Measurements from ENCODE around the gene MR1.
A peak's percentile ranks its signal among the peaks of the same experiment; 100 is the strongest.

MR1 gene

DNA sequence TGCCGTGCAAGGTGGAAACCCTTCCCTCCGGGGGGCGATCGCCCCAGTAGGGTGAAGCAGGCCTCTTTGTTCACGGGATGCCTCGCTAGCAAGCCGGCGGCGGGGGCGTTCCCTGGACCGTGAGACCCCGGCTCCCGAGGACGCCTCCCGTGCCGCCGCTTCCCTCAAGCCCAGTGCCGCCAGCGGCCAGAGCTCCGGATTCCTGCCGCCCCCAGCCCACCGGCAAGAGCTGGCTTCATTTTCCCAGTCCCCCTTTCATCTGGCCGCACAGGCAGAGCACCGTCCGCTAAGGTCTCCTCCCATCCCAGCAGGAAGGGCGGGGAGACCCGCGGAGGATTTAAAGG, 71.0 kb downstream of the MR1 start (continued):
- TF ChIP-seq, protein P1, sequence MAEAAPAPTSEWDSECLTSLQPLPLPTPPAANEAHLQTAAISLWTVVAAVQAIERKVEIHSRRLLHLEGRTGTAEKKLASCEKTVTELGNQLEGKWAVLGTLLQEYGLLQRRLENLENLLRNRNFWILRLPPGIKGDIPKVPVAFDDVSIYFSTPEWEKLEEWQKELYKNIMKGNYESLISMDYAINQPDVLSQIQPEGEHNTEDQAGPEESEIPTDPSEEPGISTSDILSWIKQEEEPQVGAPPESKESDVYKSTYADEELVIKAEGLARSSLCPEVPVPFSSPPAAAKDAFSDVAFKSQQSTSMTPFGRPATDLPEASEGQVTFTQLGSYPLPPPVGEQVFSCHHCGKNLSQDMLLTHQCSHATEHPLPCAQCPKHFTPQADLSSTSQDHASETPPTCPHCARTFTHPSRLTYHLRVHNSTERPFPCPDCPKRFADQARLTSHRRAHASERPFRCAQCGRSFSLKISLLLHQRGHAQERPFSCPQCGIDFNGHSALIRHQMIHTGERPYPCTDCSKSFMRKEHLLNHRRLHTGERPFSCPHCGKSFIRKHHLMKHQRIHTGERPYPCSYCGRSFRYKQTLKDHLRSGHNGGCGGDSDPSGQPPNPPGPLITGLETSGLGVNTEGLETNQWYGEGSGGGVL (tag by site-specific recombination; IDR thresholded peaks at IDR 0.05) = peak; percentile 47; the same call in 1 of the 2 replicates
- TF ChIP-seq ZNF76 (tag by site-specific recombination; IDR thresholded peaks at IDR 0.05; ENCODE audit: borderline replicate concordance, low read depth) (peak; percentile 30; the same call in 1 of the 2 replicates), ZNF514 (tag by site-specific recombination; IDR thresholded peaks at IDR 0.05) (no peak), ZNF530 (tag by site-specific recombination; IDR thresholded peaks at IDR 0.05; ENCODE audit: low read depth) (no peak), ZNF558 (tag by site-specific recombination; IDR thresholded peaks at IDR 0.05) (no peak), ZNF423 (tag by site-specific recombination; IDR thresholded peaks at IDR 0.05) (no peak; the same call in none of the 2 replicates), ZNF2 (tag by site-specific recombination; IDR thresholded peaks at IDR 0.05) (peak; percentile 53; the same call in 1 of the 2 replicates), SP2 (tag by site-specific recombination; IDR thresholded peaks at IDR 0.05) (peak; percentile 44), ZNF324 (tag by site-specific recombination; IDR thresholded peaks at IDR 0.05) (peak; percentile 85), ZXDB (tag by site-specific recombination; IDR thresholded peaks at IDR 0.05) (peak; percentile 24; the same call in 1 of the 2 replicates), ZEB2 (tag by site-specific recombination; IDR thresholded peaks at IDR 0.05) (peak; percentile 64; the same call in 1 of the 2 replicates), ZNF48 (tag by site-specific recombination; IDR thresholded peaks at IDR 0.05) (no peak), MEIS1 (CRISPR knock-in tag; IDR thresholded peaks at IDR 0.05; ENCODE audit: borderline replicate concordance) (no peak)
- TF ChIP-seq, protein P2, sequence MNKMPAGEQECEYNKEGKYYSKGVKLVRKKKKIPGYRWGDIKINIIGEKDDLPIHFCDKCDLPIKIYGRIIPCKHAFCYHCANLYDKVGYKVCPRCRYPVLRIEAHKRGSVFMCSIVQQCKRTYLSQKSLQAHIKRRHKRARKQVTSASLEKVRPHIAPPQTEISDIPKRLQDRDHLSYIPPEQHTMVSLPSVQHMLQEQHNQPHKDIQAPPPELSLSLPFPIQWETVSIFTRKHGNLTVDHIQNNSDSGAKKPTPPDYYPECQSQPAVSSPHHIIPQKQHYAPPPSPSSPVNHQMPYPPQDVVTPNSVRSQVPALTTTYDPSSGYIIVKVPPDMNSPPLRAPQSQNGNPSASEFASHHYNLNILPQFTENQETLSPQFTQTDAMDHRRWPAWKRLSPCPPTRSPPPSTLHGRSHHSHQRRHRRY (tag by site-specific recombination; IDR thresholded peaks at IDR 0.05) = no peak
- TF ChIP-seq, protein P3, sequence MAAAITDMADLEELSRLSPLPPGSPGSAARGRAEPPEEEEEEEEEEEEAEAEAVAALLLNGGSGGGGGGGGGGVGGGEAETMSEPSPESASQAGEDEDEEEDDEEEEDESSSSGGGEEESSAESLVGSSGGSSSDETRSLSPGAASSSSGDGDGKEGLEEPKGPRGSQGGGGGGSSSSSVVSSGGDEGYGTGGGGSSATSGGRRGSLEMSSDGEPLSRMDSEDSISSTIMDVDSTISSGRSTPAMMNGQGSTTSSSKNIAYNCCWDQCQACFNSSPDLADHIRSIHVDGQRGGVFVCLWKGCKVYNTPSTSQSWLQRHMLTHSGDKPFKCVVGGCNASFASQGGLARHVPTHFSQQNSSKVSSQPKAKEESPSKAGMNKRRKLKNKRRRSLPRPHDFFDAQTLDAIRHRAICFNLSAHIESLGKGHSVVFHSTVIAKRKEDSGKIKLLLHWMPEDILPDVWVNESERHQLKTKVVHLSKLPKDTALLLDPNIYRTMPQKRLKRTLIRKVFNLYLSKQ (tag by site-specific recombination; IDR thresholded peaks at IDR 0.05; ENCODE audit: borderline replicate concordance) = no peak
- TF ChIP-seq, protein P4, sequence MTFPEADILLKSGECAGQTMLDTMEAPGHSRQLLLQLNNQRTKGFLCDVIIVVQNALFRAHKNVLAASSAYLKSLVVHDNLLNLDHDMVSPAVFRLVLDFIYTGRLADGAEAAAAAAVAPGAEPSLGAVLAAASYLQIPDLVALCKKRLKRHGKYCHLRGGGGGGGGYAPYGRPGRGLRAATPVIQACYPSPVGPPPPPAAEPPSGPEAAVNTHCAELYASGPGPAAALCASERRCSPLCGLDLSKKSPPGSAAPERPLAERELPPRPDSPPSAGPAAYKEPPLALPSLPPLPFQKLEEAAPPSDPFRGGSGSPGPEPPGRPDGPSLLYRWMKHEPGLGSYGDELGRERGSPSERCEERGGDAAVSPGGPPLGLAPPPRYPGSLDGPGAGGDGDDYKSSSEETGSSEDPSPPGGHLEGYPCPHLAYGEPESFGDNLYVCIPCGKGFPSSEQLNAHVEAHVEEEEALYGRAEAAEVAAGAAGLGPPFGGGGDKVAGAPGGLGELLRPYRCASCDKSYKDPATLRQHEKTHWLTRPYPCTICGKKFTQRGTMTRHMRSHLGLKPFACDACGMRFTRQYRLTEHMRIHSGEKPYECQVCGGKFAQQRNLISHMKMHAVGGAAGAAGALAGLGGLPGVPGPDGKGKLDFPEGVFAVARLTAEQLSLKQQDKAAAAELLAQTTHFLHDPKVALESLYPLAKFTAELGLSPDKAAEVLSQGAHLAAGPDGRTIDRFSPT (tag by site-specific recombination; IDR thresholded peaks at IDR 0.05) = peak; percentile 12; the same call in 1 of the 2 replicates
- TF ChIP-seq, protein P5, sequence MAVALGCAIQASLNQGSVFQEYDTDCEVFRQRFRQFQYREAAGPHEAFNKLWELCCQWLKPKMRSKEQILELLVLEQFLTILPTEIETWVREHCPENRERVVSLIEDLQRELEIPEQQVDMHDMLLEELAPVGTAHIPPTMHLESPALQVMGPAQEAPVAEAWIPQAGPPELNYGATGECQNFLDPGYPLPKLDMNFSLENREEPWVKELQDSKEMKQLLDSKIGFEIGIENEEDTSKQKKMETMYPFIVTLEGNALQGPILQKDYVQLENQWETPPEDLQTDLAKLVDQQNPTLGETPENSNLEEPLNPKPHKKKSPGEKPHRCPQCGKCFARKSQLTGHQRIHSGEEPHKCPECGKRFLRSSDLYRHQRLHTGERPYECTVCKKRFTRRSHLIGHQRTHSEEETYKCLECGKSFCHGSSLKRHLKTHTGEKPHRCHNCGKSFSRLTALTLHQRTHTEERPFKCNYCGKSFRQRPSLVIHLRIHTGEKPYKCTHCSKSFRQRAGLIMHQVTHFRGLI (tag by site-specific recombination; IDR thresholded peaks at IDR 0.05) = no peak
- TF ChIP-seq, protein P6, sequence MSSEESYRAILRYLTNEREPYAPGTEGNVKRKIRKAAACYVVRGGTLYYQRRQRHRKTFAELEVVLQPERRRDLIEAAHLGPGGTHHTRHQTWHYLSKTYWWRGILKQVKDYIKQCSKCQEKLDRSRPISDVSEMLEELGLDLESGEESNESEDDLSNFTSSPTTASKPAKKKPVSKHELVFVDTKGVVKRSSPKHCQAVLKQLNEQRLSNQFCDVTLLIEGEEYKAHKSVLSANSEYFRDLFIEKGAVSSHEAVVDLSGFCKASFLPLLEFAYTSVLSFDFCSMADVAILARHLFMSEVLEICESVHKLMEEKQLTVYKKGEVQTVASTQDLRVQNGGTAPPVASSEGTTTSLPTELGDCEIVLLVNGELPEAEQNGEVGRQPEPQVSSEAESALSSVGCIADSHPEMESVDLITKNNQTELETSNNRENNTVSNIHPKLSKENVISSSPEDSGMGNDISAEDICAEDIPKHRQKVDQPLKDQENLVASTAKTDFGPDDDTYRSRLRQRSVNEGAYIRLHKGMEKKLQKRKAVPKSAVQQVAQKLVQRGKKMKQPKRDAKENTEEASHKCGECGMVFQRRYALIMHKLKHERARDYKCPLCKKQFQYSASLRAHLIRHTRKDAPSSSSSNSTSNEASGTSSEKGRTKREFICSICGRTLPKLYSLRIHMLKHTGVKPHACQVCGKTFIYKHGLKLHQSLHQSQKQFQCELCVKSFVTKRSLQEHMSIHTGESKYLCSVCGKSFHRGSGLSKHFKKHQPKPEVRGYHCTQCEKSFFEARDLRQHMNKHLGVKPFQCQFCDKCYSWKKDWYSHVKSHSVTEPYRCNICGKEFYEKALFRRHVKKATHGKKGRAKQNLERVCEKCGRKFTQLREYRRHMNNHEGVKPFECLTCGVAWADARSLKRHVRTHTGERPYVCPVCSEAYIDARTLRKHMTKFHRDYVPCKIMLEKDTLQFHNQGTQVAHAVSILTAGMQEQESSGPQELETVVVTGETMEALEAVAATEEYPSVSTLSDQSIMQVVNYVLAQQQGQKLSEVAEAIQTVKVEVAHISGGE (tag by site-specific recombination; conservative IDR thresholded peaks at IDR 0.05; ENCODE audit: low read depth) = peak; percentile 62
- TF ChIP-seq, protein P7, sequence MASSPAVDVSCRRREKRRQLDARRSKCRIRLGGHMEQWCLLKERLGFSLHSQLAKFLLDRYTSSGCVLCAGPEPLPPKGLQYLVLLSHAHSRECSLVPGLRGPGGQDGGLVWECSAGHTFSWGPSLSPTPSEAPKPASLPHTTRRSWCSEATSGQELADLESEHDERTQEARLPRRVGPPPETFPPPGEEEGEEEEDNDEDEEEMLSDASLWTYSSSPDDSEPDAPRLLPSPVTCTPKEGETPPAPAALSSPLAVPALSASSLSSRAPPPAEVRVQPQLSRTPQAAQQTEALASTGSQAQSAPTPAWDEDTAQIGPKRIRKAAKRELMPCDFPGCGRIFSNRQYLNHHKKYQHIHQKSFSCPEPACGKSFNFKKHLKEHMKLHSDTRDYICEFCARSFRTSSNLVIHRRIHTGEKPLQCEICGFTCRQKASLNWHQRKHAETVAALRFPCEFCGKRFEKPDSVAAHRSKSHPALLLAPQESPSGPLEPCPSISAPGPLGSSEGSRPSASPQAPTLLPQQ (tag by site-specific recombination; IDR thresholded peaks at IDR 0.05) = no peak; the same call in 1 of the 2 replicates
- TF ChIP-seq, protein P8, sequence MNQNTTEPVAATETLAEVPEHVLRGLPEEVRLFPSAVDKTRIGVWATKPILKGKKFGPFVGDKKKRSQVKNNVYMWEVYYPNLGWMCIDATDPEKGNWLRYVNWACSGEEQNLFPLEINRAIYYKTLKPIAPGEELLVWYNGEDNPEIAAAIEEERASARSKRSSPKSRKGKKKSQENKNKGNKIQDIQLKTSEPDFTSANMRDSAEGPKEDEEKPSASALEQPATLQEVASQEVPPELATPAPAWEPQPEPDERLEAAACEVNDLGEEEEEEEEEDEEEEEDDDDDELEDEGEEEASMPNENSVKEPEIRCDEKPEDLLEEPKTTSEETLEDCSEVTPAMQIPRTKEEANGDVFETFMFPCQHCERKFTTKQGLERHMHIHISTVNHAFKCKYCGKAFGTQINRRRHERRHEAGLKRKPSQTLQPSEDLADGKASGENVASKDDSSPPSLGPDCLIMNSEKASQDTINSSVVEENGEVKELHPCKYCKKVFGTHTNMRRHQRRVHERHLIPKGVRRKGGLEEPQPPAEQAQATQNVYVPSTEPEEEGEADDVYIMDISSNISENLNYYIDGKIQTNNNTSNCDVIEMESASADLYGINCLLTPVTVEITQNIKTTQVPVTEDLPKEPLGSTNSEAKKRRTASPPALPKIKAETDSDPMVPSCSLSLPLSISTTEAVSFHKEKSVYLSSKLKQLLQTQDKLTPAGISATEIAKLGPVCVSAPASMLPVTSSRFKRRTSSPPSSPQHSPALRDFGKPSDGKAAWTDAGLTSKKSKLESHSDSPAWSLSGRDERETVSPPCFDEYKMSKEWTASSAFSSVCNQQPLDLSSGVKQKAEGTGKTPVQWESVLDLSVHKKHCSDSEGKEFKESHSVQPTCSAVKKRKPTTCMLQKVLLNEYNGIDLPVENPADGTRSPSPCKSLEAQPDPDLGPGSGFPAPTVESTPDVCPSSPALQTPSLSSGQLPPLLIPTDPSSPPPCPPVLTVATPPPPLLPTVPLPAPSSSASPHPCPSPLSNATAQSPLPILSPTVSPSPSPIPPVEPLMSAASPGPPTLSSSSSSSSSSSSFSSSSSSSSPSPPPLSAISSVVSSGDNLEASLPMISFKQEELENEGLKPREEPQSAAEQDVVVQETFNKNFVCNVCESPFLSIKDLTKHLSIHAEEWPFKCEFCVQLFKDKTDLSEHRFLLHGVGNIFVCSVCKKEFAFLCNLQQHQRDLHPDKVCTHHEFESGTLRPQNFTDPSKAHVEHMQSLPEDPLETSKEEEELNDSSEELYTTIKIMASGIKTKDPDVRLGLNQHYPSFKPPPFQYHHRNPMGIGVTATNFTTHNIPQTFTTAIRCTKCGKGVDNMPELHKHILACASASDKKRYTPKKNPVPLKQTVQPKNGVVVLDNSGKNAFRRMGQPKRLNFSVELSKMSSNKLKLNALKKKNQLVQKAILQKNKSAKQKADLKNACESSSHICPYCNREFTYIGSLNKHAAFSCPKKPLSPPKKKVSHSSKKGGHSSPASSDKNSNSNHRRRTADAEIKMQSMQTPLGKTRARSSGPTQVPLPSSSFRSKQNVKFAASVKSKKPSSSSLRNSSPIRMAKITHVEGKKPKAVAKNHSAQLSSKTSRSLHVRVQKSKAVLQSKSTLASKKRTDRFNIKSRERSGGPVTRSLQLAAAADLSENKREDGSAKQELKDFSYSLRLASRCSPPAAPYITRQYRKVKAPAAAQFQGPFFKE (tag by site-specific recombination; IDR thresholded peaks at IDR 0.05; ENCODE audit: borderline replicate concordance) = no peak

All from HEK293 (cell line).